AG10803 (cell line): Measurements from ENCODE around the gene TBX4.
A peak's percentile ranks its signal among the peaks of the same experiment; 100 is the strongest.

Experiments used
- DNase-seq: peaks from one replicate; pipeline ENCODE4 v3.0.0; 2010; ENCODE audit warnings: low read depth
- H3K4me3 ChIP-seq: 2 replicates; pipeline ENCODE4 v1.5.1; 2011; ENCODE audit warnings: mild to moderate bottlenecking, low read length, control low read depth
- CTCF ChIP-seq: conservative IDR thresholded peaks from 2 replicates; pipeline ENCODE4 v1.5.1; 2011; ENCODE audit warnings: mild to moderate bottlenecking, low read length, control low read depth, inconsistent platforms

TBX4 gene

GRCh38 chr17:61466246-61466645 lies 14.0 kb downstream of the TBX4 start:
- TF ChIP-seq CTCF = no peak
- no peak for DNase-seq
- H3K4me3 ChIP-seq = no peak overlapping the region

- no peak overlapping the region for H3K4me3 ChIP-seq
- TF ChIP-seq CTCF = no peak
- DNase-seq = peak; percentile 40
Observed at GRCh38 chr17:61467416-61468262, 15.4 kb downstream of the TBX4 start.

GRCh38 chr17:61468263-61468907 lies 16.2 kb downstream of the TBX4 start:
- no peak overlapping the region for H3K4me3 ChIP-seq
- no peak for DNase-seq
- no peak for TF ChIP-seq CTCF

- H3K4me3 ChIP-seq = no peak overlapping the region
- no peak for DNase-seq
- TF ChIP-seq CTCF = no peak
Observed at GRCh38 chr17:61469474-61469873, 17.3 kb downstream of the TBX4 start.

GRCh38 chr17:61469949-61470348 lies 17.7 kb downstream of the TBX4 start:
- no peak for DNase-seq
- H3K4me3 ChIP-seq = no peak overlapping the region
- TF ChIP-seq CTCF = no peak

GRCh38 chr17:61470530-61471136 lies 18.4 kb downstream of the TBX4 start:
- DNase-seq = no peak
- TF ChIP-seq CTCF = no peak
- H3K4me3 ChIP-seq = no peak overlapping the region
